GM10248 (cell line): ENCODE results near the gene WTIP.

Source experiments
- CTCF ChIA-PET: fragments of 300-600 bp; sonication (Branson Sonifier 250); formaldehyde crosslinking; extraction: SDS; loops from one replicate; lab custom pipeline; 2021; ENCODE audit warnings: antibody characterized with exemption; lab: Yijun Ruan, JAX
- POLR2A ChIA-PET: fragments of 350-650 bp; sonication (Branson Sonifier 250); formaldehyde crosslinking; extraction: SDS; loops from one replicate; lab custom pipeline; 2020; ENCODE audit warnings: antibody characterized with exemption; lab: Yijun Ruan, JAX
- DNase-seq: peaks from one replicate; pipeline ENCODE4 v3.0.0; 2012; ENCODE audit errors: extremely low spot score
- TF ChIP-seq, protein P1 (sequence below): IDR thresholded peaks from 2 replicates; pipeline ENCODE4 v1.5.1; 2012; ENCODE audit warnings: mild to moderate bottlenecking, low read depth; ENCODE audit errors: extremely low read depth, missing control alignments, control extremely low read depth

Gene WTIP

DNA sequence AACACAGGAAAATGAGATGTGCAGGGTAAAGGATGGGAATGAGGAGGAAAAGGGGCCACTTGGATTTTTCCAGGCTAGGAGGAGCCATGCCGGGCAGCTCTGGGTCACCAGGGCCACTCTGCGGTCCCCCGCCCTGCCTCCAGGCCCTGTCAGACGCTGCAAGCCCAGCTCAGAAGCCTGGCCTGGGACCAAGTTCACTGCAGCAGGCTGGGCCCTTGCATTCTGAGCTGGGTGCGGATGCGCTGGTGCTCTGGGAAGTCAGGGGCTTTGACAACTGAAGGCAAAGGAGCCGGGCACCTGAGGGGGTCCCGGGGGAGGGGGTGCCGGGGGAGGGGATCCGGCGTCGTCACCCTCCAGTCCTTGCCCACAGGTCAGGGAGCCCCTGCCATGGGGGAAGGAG is 77.5 kb downstream of the WTIP start:
- no peak for DNase-seq
- POLR2A ChIA-PET = no interaction called here
- CTCF ChIA-PET = no interaction called here
- TF ChIP-seq, protein P1, sequence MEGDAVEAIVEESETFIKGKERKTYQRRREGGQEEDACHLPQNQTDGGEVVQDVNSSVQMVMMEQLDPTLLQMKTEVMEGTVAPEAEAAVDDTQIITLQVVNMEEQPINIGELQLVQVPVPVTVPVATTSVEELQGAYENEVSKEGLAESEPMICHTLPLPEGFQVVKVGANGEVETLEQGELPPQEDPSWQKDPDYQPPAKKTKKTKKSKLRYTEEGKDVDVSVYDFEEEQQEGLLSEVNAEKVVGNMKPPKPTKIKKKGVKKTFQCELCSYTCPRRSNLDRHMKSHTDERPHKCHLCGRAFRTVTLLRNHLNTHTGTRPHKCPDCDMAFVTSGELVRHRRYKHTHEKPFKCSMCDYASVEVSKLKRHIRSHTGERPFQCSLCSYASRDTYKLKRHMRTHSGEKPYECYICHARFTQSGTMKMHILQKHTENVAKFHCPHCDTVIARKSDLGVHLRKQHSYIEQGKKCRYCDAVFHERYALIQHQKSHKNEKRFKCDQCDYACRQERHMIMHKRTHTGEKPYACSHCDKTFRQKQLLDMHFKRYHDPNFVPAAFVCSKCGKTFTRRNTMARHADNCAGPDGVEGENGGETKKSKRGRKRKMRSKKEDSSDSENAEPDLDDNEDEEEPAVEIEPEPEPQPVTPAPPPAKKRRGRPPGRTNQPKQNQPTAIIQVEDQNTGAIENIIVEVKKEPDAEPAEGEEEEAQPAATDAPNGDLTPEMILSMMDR = no peak

DNA sequence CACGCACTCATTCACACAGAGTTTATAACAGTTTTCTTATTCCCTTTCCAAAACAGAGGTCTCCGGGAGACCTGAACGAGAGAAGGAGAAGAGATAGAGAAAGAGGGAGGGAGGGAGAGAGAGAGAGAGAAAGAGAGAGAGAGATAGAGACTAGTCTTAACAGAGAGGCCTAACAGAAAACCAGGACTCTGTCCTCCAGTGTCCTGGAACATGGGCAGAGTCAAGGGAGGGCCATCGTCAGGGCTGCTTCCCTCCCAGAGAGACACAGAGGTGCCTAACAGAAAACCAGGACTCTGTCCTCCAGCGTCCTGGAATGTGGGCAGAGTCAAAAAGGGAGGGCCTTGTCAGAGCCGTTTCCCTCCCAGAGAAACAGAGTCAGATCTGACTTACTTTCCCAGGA is 78.7 kb downstream of the WTIP start:
- ChIA-PET CTCF (no interaction called here), POLR2A (no interaction called here)
- TF ChIP-seq, protein P1 = no peak
- no peak for DNase-seq
